ENCODE measurements around the gene STARD6. TPM values are rescaled to one million over a fixed set of nuclear protein-coding genes. Genes with fewer than 3 reads are reported as not detected.

The STARD6 gene, protein sequence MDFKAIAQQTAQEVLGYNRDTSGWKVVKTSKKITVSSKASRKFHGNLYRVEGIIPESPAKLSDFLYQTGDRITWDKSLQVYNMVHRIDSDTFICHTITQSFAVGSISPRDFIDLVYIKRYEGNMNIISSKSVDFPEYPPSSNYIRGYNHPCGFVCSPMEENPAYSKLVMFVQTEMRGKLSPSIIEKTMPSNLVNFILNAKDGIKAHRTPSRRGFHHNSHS
- not detected in 2 replicates for total RNA-seq

DNA sequence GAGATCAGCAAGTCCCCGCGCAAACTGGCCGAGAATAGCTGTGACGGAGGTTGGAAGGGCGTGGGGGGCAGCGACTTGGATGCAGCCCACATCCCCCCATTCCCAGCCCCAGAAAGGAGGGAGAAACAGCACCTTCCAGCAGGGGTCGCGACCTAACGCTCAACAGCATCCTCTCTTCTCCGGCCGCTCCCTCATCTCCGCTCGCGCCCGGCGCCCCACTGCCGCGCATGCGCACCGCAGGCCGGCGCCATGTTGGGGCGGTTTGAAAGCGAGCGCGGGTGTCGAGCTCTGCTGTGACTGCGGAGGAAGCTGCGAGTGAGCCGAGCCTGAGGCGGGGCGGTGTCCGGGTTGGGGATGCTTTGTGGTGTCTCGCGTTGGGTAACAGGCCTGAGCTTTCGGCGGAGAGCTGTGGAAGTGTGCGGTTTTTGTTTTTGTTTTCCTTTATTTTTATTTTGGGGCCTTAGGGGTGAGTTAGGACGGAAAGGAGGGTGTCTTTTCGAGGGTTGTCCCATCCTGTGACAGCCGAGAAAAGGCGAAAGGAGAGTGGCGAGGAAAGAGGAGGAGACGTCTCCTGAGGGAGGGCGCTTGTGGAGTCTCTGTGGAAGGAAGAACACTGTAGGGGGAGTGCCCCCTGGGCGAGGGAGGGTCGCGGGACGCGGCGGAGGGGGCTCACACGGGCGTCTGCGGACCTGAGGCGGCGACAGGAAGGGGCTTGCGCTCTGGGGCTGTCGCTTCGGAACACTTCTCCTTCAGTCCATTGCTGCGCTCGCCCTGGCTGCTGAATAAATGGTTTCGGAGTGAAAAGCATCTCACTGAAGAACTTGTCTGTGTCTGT, at the start of gene STARD6, which contains the start of gene C18orf54:
STARD6 (minus strand) TSS at position 199 of the 835 bp plus-strand sequence. CDS start 3,285 bp downstream, outside the sequence.
C18orf54 (plus strand) TSS at position 247 of the 835 bp plus-strand sequence. CDS start 2,667 bp downstream, outside the sequence.

Small RNA genes lying within 50 kb of the gene (small RNA-seq; reads per million reads assigned to genes)
- gene SNRPGP2 = 0.63 reads per million

Other genes starting within 250 kb of the STARD6 start
- 47.1 and 52.5 TPM in 2 replicates for gene MBD2, start 133.2 kb downstream of the STARD6 start, total RNA-seq
- gene POLI, start 88.3 kb downstream of the STARD6 start, total RNA-seq = 32.7 and 37.8 TPM in 2 replicates
- gene C18orf54, start within 50 bp of the STARD6 start, total RNA-seq = 15.6 and 26.9 TPM in 2 replicates
- gene DYNAP, start 233.4 kb upstream of the STARD6 start, total RNA-seq = not detected in 2 replicates